ENCODE results near the gene TLCD2. TPM values are rescaled to one million over a fixed set of nuclear protein-coding genes. Genes with fewer than 3 reads are reported as not detected.
A peak's percentile ranks its signal among the peaks of the same experiment; 100 is the strongest.

TLCD2 gene
- total and polyA plus RNA-seq, 2 experiments from 2014 or later = 0.70 to 1.4 TPM

- no peaks in the 10 kb centered on the region for H3K9me2 ChIP-seq (ENCODE audit: insufficient read depth)
- Mint-ChIP-seq H3K9me3 (no peaks in the 10 kb centered on the region), H3K4me3 (peak overlapping the region; percentile 94), H3K27me3 (ENCODE audit: insufficient read depth, low read depth, poor library complexity) (peaks cover 42% of the 10 kb centered on the region), H3K36me3 (ENCODE audit: low read depth) (peaks cover 3% of the 10 kb centered on the region; the same call in 2 of the 3 replicates), H3K4me1 (peaks cover 10% of the 10 kb centered on the region; the same call in 2 of the 3 replicates), H3K27ac (peak overlapping the region; percentile 100; the same call in 1 of the 2 replicates)
- no peaks in the 10 kb centered on the region for H3K79me2 ChIP-seq (replicated peaks; ENCODE audit: insufficient read depth)
- TF ChIP-seq EZH2 (IDR thresholded peaks at IDR 0.05; ENCODE audit: low read depth, unreplicated experiment) (no peak), REST (IDR thresholded peaks at IDR 0.05; ENCODE audit: unreplicated experiment) (no peak), CREB1 (CRISPR knock-in tag; IDR thresholded peaks at IDR 0.05; ENCODE audit: low read depth) (no peak), CTCF (conservative IDR thresholded peaks at IDR 0.05; ENCODE audit: low read depth in 2 of 2) (no peak), JUNB (IDR thresholded peaks at IDR 0.05; ENCODE audit: unreplicated experiment) (no peak), ETS1 (IDR thresholded peaks at IDR 0.05) (no peak)
- no peaks in the 10 kb centered on the region for H3K36me3 ChIP-seq (ENCODE audit: insufficient read depth)
- no peak for ATAC-seq
- H3K27me3 ChIP-seq (ENCODE audit: insufficient read depth) = peaks cover under 1% of the 10 kb centered on the region; the same call in 1 of the 2 replicates
- peaks cover 16% of the 10 kb centered on the region for H3K4me1 ChIP-seq (ENCODE audit: insufficient read depth)
- no peaks in the 10 kb centered on the region for H4K20me1 ChIP-seq (replicated peaks; ENCODE audit: insufficient read depth)
- no peak for DNase-seq (ENCODE audit: low spot score)
- H3K27ac ChIP-seq (ENCODE audit: low read depth) = no peak overlapping the region
- H3F3A ChIP-seq (replicated peaks; ENCODE audit: low read depth) = peaks cover 5% of the 10 kb centered on the region
- H3K4me2 ChIP-seq = no peak overlapping the region; the same call in 1 of the 2 replicates
- no peak overlapping the region for H2AFZ ChIP-seq
- peak overlapping the region; percentile 58; the same call in 1 of the 2 replicates for H3K4me3 ChIP-seq
Measured at GRCh38 chr17:1718362-1719165, 8.4 kb upstream of the TLCD2 start.

All from GM23338 (cell line).